ENCODE data around the gene ENOX1.

ENOX1 gene

GRCh38 chr13:43346427-43346826, 440.3 kb downstream of the ENOX1 start:
- H3K4me2 ChIP-seq, result no peak overlapping the region
- no peak overlapping the region for H3K27ac ChIP-seq
- no peaks in the 10 kb centered on the region for H3K4me1 ChIP-seq
- H4K20me1 ChIP-seq, result no peaks in the 10 kb centered on the region
- H3K4me3 ChIP-seq, result no peak overlapping the region
- H3K9ac ChIP-seq, result no peak overlapping the region
- no peak for TF ChIP-seq Cebpa-rat (IDR thresholded peaks at IDR 0.05)
- no peaks in the 10 kb centered on the region for H3K9me3 ChIP-seq
- no peaks in the 10 kb centered on the region for H3K36me3 ChIP-seq
- no peaks in the 10 kb centered on the region for H3K27me3 ChIP-seq

- H4K20me1 ChIP-seq, result no peaks in the 10 kb centered on the region
- no peak for TF ChIP-seq Cebpa-rat (IDR thresholded peaks at IDR 0.05)
- H3K4me2 ChIP-seq, result no peak overlapping the region
- H3K27me3 ChIP-seq, result no peaks in the 10 kb centered on the region
- no peaks in the 10 kb centered on the region for H3K9me3 ChIP-seq
- H3K4me1 ChIP-seq, result no peaks in the 10 kb centered on the region
- H3K27ac ChIP-seq, result no peak overlapping the region
- no peak overlapping the region for H3K9ac ChIP-seq
- H3K36me3 ChIP-seq, result no peaks in the 10 kb centered on the region
- H3K4me3 ChIP-seq, result no peak overlapping the region
These were observed 443.1 kb downstream of the ENOX1 start for GRCh38 chr13:43343645-43344044.

GRCh38 chr13:43339805-43340550, 446.8 kb downstream of the ENOX1 start:
- Histone ChIP-seq H4K20me1 (no peaks in the 10 kb centered on the region), H3K9ac (no peak overlapping the region), H3K4me1 (peaks cover 6% of the 10 kb centered on the region; the same call in 1 of the 2 replicates), H3K36me3 (no peaks in the 10 kb centered on the region), H3K27me3 (no peaks in the 10 kb centered on the region), H3K4me3 (no peak overlapping the region), H3K27ac (no peak overlapping the region), H3K9me3 (no peaks in the 10 kb centered on the region), H3K4me2 (no peak overlapping the region)
- TF ChIP-seq Cebpa-rat (IDR thresholded peaks at IDR 0.05), result no peak

GRCh38 chr13:43339145-43339804, 447.5 kb downstream of the ENOX1 start:
- H3K9me3 ChIP-seq, result no peaks in the 10 kb centered on the region
- H3K4me3 ChIP-seq, result no peak overlapping the region
- no peak overlapping the region for H3K9ac ChIP-seq
- no peaks in the 10 kb centered on the region for H3K36me3 ChIP-seq
- H3K27ac ChIP-seq, result no peak overlapping the region
- no peaks in the 10 kb centered on the region for H4K20me1 ChIP-seq
- H3K27me3 ChIP-seq, result no peaks in the 10 kb centered on the region
- peaks cover 6% of the 10 kb centered on the region; the same call in 1 of the 2 replicates for H3K4me1 ChIP-seq
- H3K4me2 ChIP-seq, result no peak overlapping the region
- no peak for TF ChIP-seq Cebpa-rat (IDR thresholded peaks at IDR 0.05)

GRCh38 chr13:43335764-43336163, 451.0 kb downstream of the ENOX1 start:
- Histone ChIP-seq H3K9ac (no peak overlapping the region), H3K9me3 (no peaks in the 10 kb centered on the region), H4K20me1 (no peaks in the 10 kb centered on the region), H3K27ac (no peak overlapping the region), H3K27me3 (no peaks in the 10 kb centered on the region), H3K4me2 (no peak overlapping the region), H3K4me1 (peaks cover 6% of the 10 kb centered on the region; the same call in 1 of the 2 replicates), H3K4me3 (no peak overlapping the region), H3K36me3 (no peaks in the 10 kb centered on the region)
- no peak for TF ChIP-seq Cebpa-rat (IDR thresholded peaks at IDR 0.05)

GRCh38 chr13:43333176-43333575, 453.6 kb downstream of the ENOX1 start:
- H3K9ac ChIP-seq, result no peak overlapping the region
- no peak for TF ChIP-seq Cebpa-rat (IDR thresholded peaks at IDR 0.05)
- peaks cover 4% of the 10 kb centered on the region; the same call in 1 of the 2 replicates for H3K4me1 ChIP-seq
- H4K20me1 ChIP-seq, result no peaks in the 10 kb centered on the region
- no peak overlapping the region for H3K4me2 ChIP-seq
- H3K9me3 ChIP-seq, result no peaks in the 10 kb centered on the region
- H3K27ac ChIP-seq, result no peak overlapping the region
- H3K4me3 ChIP-seq, result no peak overlapping the region
- no peaks in the 10 kb centered on the region for H3K27me3 ChIP-seq
- no peaks in the 10 kb centered on the region for H3K36me3 ChIP-seq

GRCh38 chr13:43331672-43332071, 455.1 kb downstream of the ENOX1 start:
- no peaks in the 10 kb centered on the region for H4K20me1 ChIP-seq
- no peaks in the 10 kb centered on the region for H3K36me3 ChIP-seq
- no peaks in the 10 kb centered on the region for H3K27me3 ChIP-seq
- no peaks in the 10 kb centered on the region for H3K9me3 ChIP-seq
- H3K9ac ChIP-seq, result no peak overlapping the region
- H3K4me2 ChIP-seq, result no peak overlapping the region
- H3K4me3 ChIP-seq, result no peak overlapping the region
- no peaks in the 10 kb centered on the region for H3K4me1 ChIP-seq
- no peak for TF ChIP-seq Cebpa-rat (IDR thresholded peaks at IDR 0.05)
- H3K27ac ChIP-seq, result no peak overlapping the region

GRCh38 chr13:43329702-43330101, 457.1 kb downstream of the ENOX1 start:
- Histone ChIP-seq H3K36me3 (no peaks in the 10 kb centered on the region), H3K9me3 (no peaks in the 10 kb centered on the region), H3K27ac (no peak overlapping the region), H3K9ac (no peak overlapping the region), H3K4me3 (no peak overlapping the region), H4K20me1 (no peaks in the 10 kb centered on the region), H3K27me3 (no peaks in the 10 kb centered on the region), H3K4me1 (no peaks in the 10 kb centered on the region), H3K4me2 (no peak overlapping the region)
- no peak for TF ChIP-seq Cebpa-rat (IDR thresholded peaks at IDR 0.05)

- no peak overlapping the region for H3K9ac ChIP-seq
These were observed 457.9 kb downstream of the ENOX1 start for GRCh38 chr13:43328907-43329306.

GRCh38 chr13:43326100-43326499, 460.7 kb downstream of the ENOX1 start:
- Histone ChIP-seq H3K4me2 (no peak overlapping the region), H3K9me3 (no peaks in the 10 kb centered on the region), H3K9ac (no peak overlapping the region), H3K4me3 (no peak overlapping the region), H3K27ac (no peak overlapping the region), H4K20me1 (no peaks in the 10 kb centered on the region), H3K4me1 (no peaks in the 10 kb centered on the region), H3K36me3 (no peaks in the 10 kb centered on the region), H3K27me3 (no peaks in the 10 kb centered on the region)
- TF ChIP-seq Cebpa-rat (IDR thresholded peaks at IDR 0.05), result no peak

More at GRCh38 chr13:43328907-43329306, 457.9 kb downstream of the ENOX1 start:
- no peak for TF ChIP-seq Cebpa-rat (IDR thresholded peaks at IDR 0.05)
- H4K20me1 ChIP-seq, result no peaks in the 10 kb centered on the region
- H3K27me3 ChIP-seq, result no peaks in the 10 kb centered on the region
- no peaks in the 10 kb centered on the region for H3K4me1 ChIP-seq
- no peak overlapping the region for H3K27ac ChIP-seq
- H3K4me3 ChIP-seq, result no peak overlapping the region
- H3K4me2 ChIP-seq, result no peak overlapping the region
- no peaks in the 10 kb centered on the region for H3K9me3 ChIP-seq
- H3K36me3 ChIP-seq, result no peaks in the 10 kb centered on the region
